C1 segment of cervical spinal cord (tissue), 14 donors: ENCODE data around the gene HS3ST3A1.

Experiments used
- DNase-seq, 14 donors: peaks; one replicate each; lab custom pipeline; 2025; lab: John Stamatoyannopoulos, UW

The HS3ST3A1 gene

GRCh38 chr17:13491916-13492736 is 109.6 kb downstream of the HS3ST3A1 start:
- no peak for DNase-seq

DNA sequence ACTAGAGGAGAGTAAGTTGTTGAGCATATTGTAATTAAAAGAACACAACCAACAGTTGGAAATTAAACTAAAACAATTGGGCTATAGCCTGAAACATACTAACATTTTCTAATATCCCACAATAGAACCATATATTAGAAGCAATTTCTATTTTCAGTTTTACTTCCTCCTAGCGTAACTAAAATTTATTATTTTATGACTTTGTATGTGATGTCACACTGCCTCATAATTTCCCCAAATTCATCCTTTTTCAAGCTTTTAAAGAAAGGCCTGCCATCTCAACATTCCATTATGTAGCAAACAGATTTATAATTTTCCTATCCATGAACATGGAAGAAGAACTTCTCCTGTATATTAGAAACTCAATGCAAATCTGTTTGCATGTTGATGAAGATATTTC is 110.2 kb downstream of the HS3ST3A1 start:
- no peak for DNase-seq

DNA sequence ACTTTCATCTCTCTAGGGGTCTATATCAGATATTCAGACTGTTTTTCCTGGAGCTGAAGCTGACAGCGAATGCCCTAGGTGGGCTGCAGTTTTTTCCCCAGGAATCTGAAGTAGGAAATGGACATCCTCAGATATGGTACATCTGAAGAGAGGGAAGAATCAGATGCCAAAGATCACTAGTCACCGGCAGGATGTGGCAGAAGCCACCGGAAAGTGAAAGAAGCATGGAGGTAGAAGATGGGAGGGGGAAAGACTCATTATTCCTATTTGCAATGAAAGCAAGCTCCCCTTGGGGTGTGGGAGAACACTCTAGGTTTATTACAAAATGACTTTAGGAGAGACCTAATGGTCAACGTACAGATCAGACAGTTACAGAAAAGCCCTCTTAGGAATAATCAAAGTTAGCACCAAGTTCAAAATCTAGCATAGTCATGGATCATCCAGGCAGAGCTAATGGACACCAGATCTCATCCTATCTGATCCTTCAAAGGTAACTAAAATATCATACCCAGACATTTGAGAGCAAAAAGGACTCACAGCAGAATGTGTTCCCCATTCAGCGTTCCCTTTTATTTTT is 110.7 kb downstream of the HS3ST3A1 start:
- no peak for DNase-seq

DNA sequence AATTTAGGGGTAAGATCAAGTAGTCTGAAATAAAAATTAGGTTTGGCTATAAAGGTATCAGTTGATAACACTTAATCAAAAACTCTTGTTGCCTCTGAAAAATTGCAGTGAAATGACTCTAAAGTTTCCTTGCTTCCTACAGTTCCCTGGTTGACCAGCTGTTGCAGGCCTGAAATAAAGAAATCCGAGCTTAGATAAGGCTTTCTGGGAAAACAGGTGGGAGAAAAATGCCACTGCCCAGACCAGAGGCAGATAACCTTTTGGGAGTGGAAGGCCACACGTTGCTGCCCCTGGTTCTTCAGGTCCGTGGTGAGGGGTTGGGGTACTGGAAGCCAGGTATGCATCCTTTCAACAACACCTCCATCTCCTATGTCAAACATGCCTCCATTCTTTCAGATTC is 111.3 kb downstream of the HS3ST3A1 start:
- DNase-seq: no peak

DNA sequence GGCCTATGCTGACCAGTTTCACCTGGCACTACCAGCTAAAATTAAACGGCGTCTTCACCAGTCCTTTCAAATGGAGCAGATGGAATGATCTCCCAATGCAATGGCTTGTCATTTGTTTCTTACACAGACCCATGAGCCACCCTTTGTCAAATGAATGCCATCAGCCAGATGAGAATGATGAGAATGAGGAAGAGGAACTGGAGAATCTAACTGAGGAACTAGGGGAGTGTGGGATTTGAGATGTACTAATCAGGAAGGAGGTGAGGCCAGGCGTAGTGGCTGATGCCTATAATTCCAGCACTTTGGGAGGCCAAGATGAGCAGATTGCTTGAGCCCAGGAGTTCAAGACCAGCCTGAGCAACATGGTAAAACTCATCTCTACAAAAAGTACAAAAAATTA is 116.4 kb downstream of the HS3ST3A1 start:
- DNase-seq: no peak

- DNase-seq: no peak
These were observed 117.7 kb downstream of the HS3ST3A1 start for GRCh38 chr17:13484020-13484419.

DNA sequence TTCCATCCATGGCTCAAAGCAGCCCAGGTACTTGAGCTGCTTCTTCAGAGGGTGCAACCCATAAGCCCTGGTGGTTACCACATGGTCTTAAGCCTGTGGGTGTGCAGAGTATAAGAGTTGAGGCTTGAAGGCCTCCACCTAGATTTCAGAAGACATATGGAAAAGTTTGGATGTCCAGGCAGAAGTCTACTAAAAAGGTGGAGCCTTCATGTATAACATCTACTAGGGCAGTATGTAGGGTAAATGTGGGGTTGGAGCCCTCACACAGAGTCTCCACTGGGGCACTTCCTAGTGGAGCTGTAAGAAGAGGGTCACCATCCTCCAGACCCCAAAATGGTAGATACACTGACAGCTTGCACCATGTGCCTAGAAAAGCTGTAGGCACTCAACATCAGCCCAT is 120.9 kb downstream of the HS3ST3A1 start:
- no peak for DNase-seq

DNA sequence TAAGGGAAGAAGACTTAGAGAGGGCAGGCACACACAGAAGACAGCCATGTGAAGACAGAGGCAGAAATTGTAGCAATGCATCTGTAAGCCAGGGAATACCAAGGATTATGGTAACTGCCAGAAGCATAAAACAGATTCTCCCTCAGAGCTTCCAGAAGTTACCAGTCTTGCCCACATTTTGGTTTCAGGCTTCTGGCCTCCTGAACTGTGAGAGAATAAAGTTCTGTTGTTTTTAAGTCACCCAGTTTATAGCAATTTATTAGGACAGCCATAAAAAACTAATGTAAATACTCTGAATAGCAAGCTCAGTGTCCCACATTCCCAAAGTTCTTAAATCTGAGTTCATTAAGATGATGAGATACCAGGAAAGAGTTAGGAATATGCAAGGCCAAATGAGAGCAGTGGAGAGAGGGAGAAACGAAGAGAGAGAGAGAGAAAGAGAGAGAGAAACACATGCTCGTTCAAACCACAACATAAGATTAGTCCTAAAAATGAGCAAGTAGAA is 123.4 kb downstream of the HS3ST3A1 start:
- no peak for DNase-seq

DNA sequence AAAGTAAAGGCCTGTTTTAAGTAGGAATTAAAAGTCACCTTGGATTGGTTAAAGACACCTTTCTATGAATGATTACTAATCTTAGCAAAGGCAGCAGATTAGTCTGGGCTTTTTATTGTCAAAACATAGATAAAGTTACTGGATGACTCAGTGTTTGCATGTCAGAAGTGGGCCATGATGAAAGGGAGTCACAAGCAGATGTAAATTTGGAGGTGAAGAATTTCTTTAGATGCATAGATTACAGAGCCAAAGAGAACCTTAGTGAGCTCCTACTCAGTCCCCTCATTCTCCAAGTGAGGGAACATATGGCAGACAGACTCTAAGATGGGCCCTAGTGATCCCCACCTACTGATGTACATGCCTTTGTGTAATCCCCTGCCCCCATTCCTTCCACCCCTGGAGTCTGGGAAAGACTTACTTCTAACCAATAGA is 124.5 kb downstream of the HS3ST3A1 start:
- DNase-seq: no peak

DNA sequence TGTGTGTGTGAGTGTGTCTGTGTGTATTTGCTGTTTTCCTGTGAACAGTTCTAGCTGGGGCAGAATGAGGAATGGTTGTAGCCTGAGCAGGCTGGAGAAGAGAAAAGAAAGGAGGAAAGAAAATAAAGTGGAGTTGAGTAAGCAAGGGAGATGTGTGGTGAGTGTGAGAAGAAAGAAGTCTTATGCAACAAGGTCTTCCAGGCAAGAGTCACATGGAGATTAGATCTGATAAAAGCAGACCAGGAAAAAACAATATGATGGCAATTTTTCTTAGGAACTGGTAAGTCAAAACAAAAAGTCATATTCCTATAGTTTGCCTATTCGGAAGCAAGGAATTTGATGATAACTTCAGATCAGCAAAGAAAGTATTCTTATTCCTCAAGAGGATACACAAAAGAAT is 125.0 kb downstream of the HS3ST3A1 start:
- DNase-seq: no peak

GRCh38 chr17:13475574-13476223 is 126.0 kb downstream of the HS3ST3A1 start:
- DNase-seq: no peak

GRCh38 chr17:13474073-13474800 is 127.5 kb downstream of the HS3ST3A1 start:
- no peak for DNase-seq

- DNase-seq: no peak
These were observed 136.1 kb downstream of the HS3ST3A1 start for GRCh38 chr17:13465678-13466077.

DNA sequence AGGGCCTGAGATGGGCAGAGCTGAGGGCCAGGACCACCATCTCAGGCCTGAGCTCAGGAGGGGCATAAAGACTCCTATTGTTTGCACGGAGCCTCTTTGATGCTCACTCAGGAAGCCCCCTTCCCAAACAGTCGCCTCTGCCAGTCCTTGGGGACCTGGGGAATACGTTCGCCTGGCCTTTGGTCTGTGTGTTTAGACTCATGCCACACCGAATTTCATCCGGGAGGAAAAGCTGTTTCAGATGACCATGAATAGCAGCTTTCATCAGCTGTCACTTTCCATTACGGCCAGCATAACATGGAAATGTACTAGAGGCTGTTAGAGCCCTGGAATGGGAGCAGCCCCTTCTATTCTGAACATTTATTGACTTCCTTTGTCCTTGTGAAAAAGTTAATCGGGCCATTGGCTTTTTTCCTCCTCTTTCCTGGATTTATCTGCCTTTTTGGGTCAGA is 139.0 kb downstream of the HS3ST3A1 start:
- no peak for DNase-seq

- DNase-seq: no peak
These were observed 139.6 kb downstream of the HS3ST3A1 start for GRCh38 chr17:13462146-13462545.

DNA sequence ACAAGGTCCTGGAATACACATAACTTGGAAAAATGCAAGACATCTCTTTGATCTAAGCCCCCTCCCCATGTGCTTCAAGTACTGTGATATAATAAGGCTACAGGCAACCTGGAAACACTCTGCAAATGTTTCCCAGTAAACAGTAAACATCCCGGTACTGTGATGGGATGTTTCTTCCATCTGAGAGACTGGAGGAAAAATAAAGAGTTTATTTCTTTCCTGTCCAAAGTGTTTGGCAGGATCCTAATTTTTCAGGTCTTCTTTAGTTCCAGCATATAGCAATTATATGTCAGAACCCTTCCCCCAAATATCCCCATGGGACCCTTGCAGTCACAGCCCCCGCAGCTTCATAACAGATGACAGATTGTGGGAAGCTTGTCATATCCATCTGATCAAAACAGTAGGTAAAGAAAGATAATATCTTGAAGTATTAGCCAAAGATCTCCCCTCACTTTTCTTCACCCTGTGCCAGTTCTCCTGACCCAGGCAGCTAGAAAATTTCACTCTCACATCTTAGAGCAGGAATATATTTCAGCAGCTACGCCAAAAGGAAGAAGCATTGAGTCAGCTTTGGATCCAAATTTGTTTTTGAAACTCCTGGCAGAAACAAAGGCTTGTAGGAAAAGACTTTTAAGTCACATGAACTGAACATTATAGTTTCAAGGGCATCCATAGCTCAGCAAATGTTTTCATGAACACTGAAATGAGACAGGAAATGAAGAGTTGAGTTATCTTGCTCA is 141.3 kb downstream of the HS3ST3A1 start:
- DNase-seq: no peak

DNA sequence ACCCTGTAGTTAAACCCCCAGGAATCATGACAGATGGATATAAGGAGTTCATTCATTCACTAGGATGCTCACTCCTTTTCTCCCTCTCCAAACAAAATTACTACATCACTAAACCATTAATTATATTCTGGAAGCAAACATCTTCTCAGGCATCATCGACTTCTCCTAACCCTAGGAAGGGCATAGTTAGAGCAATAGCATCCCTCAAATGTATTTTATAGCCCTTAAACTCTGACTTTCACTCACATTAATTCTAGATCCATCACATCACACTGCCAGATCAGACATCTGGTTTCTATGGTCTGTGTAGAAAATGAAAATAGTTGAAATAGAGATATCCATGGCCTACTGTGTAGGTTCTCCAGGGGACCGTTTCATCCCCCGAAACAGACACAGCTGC is 143.9 kb downstream of the HS3ST3A1 start:
- DNase-seq: no peak
